Right ventricle myocardium inferior (tissue), 1 donor: ENCODE results near the gene CCDC82. TPM values are rescaled to one million over a fixed set of nuclear protein-coding genes. Genes with fewer than 3 reads are reported as not detected.
A peak's percentile ranks its signal among the peaks of the same experiment; 100 is the strongest.

ENCODE experiments used
- ATAC-seq: fragments of 200-7000 bp; cut with Tn5 transposase; one replicate; pipeline ENCODE4 v1.9.1; 2020; ENCODE audit warnings: mild to moderate bottlenecking, moderate library complexity
- DNase-seq: peaks from one replicate; pipeline ENCODE4 v3.0.0; 2021; ENCODE audit errors: missing footprints
- intact Hi-C: fragments of 100-400 bp; cut with DNase I; formaldehyde crosslinking; loops from one replicate; pipeline ENCODE4 v1.11.0; 2022
- microRNA-seq: library from miRNA; unstranded; fragments of <30 nt; microRNA quantifications from one replicate; pipeline ENCODE4 v1.2.0, GENCODE V29; 2020
- total RNA-seq: library from RNA; stranded (reverse); fragmentation: NEBNext Ultra II Directional; extraction: Animal tissue kit (Norgen Biotek cat#: 25700); gene quantifications from one replicate; pipeline ENCODE4 v1.2.1, GENCODE V29; 2021
- donor health status: DM: no; HTN: yes; CAD: no; lungs with severe emphysema.

The CCDC82 gene
- total RNA-seq, 1 donor from 2014 or later, result 16.9 TPM

DNA sequence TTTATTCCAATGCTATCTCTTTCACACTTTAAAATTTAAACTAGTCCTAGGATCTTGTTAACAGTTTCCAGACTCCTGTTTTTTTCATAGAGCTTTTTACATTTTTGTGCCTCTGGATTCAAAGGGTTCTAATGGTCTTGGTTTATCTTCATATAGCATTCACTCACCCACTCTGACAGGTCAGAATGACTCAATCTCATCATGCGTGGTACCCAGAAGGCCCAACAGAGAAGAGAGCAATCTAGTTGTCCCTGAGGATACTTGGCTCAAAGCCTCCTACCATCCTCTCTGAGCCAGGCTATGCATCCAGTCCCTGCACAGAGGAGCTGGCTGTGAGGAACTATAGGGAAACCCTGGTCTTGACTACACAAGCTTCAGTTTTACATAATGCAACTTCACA, 74.2 kb downstream of the CCDC82 start:
- no peak for ATAC-seq
- no peak for DNase-seq
- intact Hi-C loops, result loop anchor here (2.0 kb wide), 1 partner anchor 27 kb away; the partner anchor contains the start of gene MAML2

- DNase-seq, result no peak
- peak; percentile 56 for ATAC-seq
- intact Hi-C loops, result loop anchor here (2.0 kb wide), 1 partner anchor 28 kb away; the partner anchor contains the start of gene MAML2
Measured at GRCh38 chr11:96314326-96315020, 75.2 kb downstream of the CCDC82 start.

GRCh38 chr11:96313163-96313562, 76.5 kb downstream of the CCDC82 start:
- intact Hi-C loops, result no loop called here

GRCh38 chr11:96311120-96311568, 78.6 kb downstream of the CCDC82 start:
- intact Hi-C loops, result no loop called here
- ATAC-seq, result no peak

More at GRCh38 chr11:96313163-96313562, 76.5 kb downstream of the CCDC82 start:
- DNase-seq (no peak), ATAC-seq (no peak)

GRCh38 chr11:96310236-96310635, 79.5 kb downstream of the CCDC82 start:
- DNase-seq (no peak), ATAC-seq (no peak)
- intact Hi-C loops, result no loop called here

More at GRCh38 chr11:96311120-96311568, 78.6 kb downstream of the CCDC82 start:
- DNase-seq, result no peak

DNA sequence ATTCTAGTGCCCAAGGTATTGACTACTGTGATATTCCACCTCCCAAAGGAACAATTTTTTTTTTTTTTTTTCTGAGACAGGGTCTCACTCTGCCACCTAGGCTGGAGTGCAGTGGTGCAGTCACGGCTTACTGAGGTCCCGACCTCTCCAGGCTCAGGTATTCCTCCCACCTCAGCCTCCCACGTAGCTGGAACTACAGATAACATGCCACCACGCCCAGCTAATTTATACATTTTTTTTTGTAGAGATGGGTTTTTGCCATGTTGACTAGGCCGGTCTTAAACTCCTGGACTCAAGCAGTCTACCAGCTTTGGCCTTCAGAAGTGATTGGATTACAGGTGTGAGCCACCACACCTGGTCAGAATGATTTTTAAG, 80.1 kb downstream of the CCDC82 start:
- intact Hi-C loops, result loop anchor here (5.0 kb wide), 1 partner anchor 57 kb away; no protein-coding TSS in a partner anchor
- ATAC-seq, result no peak

DNA sequence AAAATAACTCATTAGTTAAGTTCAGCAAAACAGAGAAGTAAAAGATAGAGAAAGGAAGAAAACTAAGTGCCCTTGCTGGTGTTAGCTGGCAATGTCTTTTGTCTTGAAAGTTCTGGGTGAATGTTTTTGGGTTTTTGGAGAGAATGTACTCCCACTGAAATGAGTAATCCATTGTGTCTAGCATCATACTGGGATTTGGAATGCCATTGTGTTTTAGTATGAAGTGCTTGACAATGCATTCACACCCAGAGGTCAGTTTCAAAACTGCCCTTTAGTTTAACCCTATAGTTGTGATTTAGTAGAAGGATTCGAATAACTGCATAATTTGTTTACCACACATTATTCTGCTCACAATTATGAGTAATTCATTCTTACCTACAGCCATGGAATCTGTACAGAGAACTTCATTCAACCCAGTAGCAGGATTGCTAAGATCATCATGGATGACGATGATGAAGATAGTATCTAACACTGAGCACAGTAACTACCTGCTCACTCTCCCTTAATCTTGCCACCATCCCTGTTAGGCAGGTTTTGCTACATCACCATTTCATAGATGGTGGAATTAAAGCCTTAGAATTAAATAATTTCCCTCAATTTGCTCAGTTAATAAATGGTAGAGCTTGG, 80.6 kb downstream of the CCDC82 start:
- DNase-seq, result no peak
- intact Hi-C loops, result loop anchor here (5.0 kb wide), 1 partner anchor 57 kb away; no protein-coding TSS in a partner anchor
- no peak for ATAC-seq

More for the DNA sequence above, 80.1 kb downstream of the CCDC82 start:
- no peak for DNase-seq

DNA sequence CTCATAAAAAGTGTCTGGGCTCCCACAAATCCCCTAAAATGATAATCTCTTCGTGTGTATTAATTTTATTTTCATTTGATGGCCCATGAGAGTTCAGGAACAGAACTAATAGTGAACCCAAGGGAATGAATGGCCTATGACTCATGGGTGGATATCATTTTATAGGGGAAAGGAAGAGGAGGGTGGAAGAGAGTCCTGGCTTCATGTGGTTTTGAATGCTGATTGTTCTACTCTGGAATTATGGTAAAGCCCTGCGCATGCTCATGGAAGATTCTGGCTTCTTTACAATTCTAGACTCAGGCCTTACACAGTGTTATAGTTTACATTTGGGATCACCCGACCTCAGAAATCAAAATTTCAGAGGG, 82.0 kb downstream of the CCDC82 start:
- intact Hi-C loops, result loop anchor here (5.0 kb wide), 1 partner anchor 55 kb away; no protein-coding TSS in a partner anchor
- DNase-seq, result no peak
- ATAC-seq, result no peak

GRCh38 chr11:96306933-96307775, 82.6 kb downstream of the CCDC82 start:
- intact Hi-C loops, result loop anchor here (5.0 kb wide), 1 partner anchor 55 kb away; no protein-coding TSS in a partner anchor
- ATAC-seq (peak; percentile 96), DNase-seq (peak; percentile 66)

DNA sequence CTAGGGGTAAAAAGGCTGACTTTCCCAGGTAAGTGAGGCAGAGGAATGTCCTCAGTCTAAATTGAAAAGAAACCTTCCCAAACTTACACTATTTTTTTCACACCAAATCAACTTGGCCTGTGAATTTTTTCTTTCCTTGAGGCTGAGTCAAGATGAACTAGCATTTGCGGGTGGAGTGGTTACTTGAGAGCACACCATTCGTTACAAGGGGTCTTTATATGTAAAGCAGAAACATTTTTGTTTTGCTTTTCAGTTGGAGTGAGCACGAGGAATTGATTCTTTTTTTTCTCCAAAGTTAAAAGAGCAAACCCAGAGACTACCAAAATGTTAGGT, 83.1 kb downstream of the CCDC82 start:
- no peak for DNase-seq
- intact Hi-C loops, result loop anchor here (5.0 kb wide), 1 partner anchor 54 kb away; no protein-coding TSS in a partner anchor
- ATAC-seq, result no peak

- DNase-seq (no peak), ATAC-seq (no peak)
- intact Hi-C loops, result loop anchor here (5.0 kb wide), 1 partner anchor 54 kb away; no protein-coding TSS in a partner anchor
Measured at GRCh38 chr11:96306071-96306470, 83.6 kb downstream of the CCDC82 start.

- DNase-seq, result no peak
- no peak for ATAC-seq
- intact Hi-C loops, result no loop called here
Measured at GRCh38 chr11:96303980-96304379, 85.7 kb downstream of the CCDC82 start.

- intact Hi-C loops, result no loop called here
- no peak for ATAC-seq
- DNase-seq, result no peak
Measured at GRCh38 chr11:96303064-96303463, 86.6 kb downstream of the CCDC82 start.

Small RNA genes within 50 kb of the gene (microRNA-seq; reads per million reads assigned to microRNA genes)
- gene MIR1260B, result not detected

Other genes with a start within 250 kb of the CCDC82 start
- gene MAML2, start 46.7 kb downstream of the CCDC82 start, total RNA-seq, result 5.2 TPM
- 6.0 TPM for gene JRKL, start 101 bp upstream of the CCDC82 start, total RNA-seq